ENCODE results near the gene PHACTR2. TPM values are rescaled to one million over a fixed set of nuclear protein-coding genes. Genes with fewer than 3 reads are reported as not detected.
A peak's percentile ranks its signal among the peaks of the same experiment; 100 is the strongest.

The PHACTR2 gene
- total RNA-seq, 1 donor from 2014 or later: 44.7 TPM

- Histone ChIP-seq H3K9ac (ENCODE audit: low read length) (no peak overlapping the region), H3K9me3 (ENCODE audit: insufficient read depth, low read depth, low read length) (no peaks in the 10 kb centered on the region), H3K4me1 (ENCODE audit: insufficient read depth, low read length) (peaks cover 36% of the 10 kb centered on the region), H3K27ac (ENCODE audit: low read depth, low read length) (no peak overlapping the region), H3K79me2 (ENCODE audit: insufficient read depth, low read length) (peaks cover 13% of the 10 kb centered on the region), H3K27me3 (ENCODE audit: insufficient read depth, low read length) (no peaks in the 10 kb centered on the region), H4K20me1 (ENCODE audit: insufficient read depth, low read length) (peaks cover 12% of the 10 kb centered on the region), H3K4me3 (ENCODE audit: insufficient read depth, low read depth, low read length) (no peak overlapping the region), H3K4me2 (ENCODE audit: low read length) (peak overlapping the region; percentile 31), H3K36me3 (ENCODE audit: insufficient read depth, low read length) (no peaks in the 10 kb centered on the region), H2AFZ (ENCODE audit: low read depth, low read length) (no peak overlapping the region)
- Mint-ChIP-seq H3K27ac (ENCODE audit: unreplicated experiment) (no peak overlapping the region), H3K27me3 (ENCODE audit: low read depth, unreplicated experiment) (no peaks in the 10 kb centered on the region), H3K9me3 (ENCODE audit: unreplicated experiment) (peaks cover 2% of the 10 kb centered on the region), H3K4me3 (ENCODE audit: unreplicated experiment) (no peak overlapping the region), H3K4me1 (ENCODE audit: low read depth, unreplicated experiment) (peaks cover 36% of the 10 kb centered on the region), H3K36me3 (ENCODE audit: low read depth, unreplicated experiment) (peaks cover 3% of the 10 kb centered on the region)
- DNase-seq (ENCODE audit: low read depth) (peak; percentile 16), FAIRE-seq (no peak)
- TF ChIP-seq EZH2 (IDR thresholded peaks at IDR 0.05; ENCODE audit: insufficient read depth, low read length): no peak
- no peak for TF ChIP-seq CTCF (IDR thresholded peaks at IDR 0.05; ENCODE audit: insufficient read depth, low read depth, low read length)
Observed at GRCh38 chr6:143743301-143744166, 65.8 kb downstream of the PHACTR2 start.

- Histone ChIP-seq H3K4me2 (ENCODE audit: low read length) (peak overlapping the region; percentile 84), H3K36me3 (ENCODE audit: insufficient read depth, low read length) (no peaks in the 10 kb centered on the region), H3K9me3 (ENCODE audit: insufficient read depth, low read depth, low read length) (no peaks in the 10 kb centered on the region), H3K27ac (ENCODE audit: low read depth, low read length) (peak overlapping the region; percentile 28), H3K9ac (ENCODE audit: low read length) (peak overlapping the region; percentile 67), H3K79me2 (ENCODE audit: insufficient read depth, low read length) (peaks cover 13% of the 10 kb centered on the region), H3K4me3 (ENCODE audit: insufficient read depth, low read depth, low read length) (peak overlapping the region; percentile 40), H3K27me3 (ENCODE audit: insufficient read depth, low read length) (no peaks in the 10 kb centered on the region), H3K4me1 (ENCODE audit: insufficient read depth, low read length) (peaks cover 36% of the 10 kb centered on the region), H4K20me1 (ENCODE audit: insufficient read depth, low read length) (peaks cover 12% of the 10 kb centered on the region), H2AFZ (ENCODE audit: low read depth, low read length) (no peak overlapping the region)
- FAIRE-seq (no peak), DNase-seq (ENCODE audit: low read depth) (peak; percentile 30)
- Mint-ChIP-seq H3K27me3 (ENCODE audit: low read depth, unreplicated experiment) (no peaks in the 10 kb centered on the region), H3K36me3 (ENCODE audit: low read depth, unreplicated experiment) (peaks cover 2% of the 10 kb centered on the region), H3K27ac (ENCODE audit: unreplicated experiment) (no peak overlapping the region), H3K4me1 (ENCODE audit: low read depth, unreplicated experiment) (peaks cover 36% of the 10 kb centered on the region), H3K4me3 (ENCODE audit: unreplicated experiment) (no peak overlapping the region), H3K9me3 (ENCODE audit: unreplicated experiment) (no peaks in the 10 kb centered on the region)
- TF ChIP-seq CTCF (IDR thresholded peaks at IDR 0.05; ENCODE audit: insufficient read depth, low read depth, low read length) (no peak), EZH2 (IDR thresholded peaks at IDR 0.05; ENCODE audit: insufficient read depth, low read length) (no peak)
Observed at GRCh38 chr6:143744551-143745165, 66.9 kb downstream of the PHACTR2 start.

Measured in astrocyte (in vitro differentiated cells and primary cell).